NCI-H187 treated with DMSO at 0.1 percent for 48 hours (cell line): ENCODE results near the gene SPAG16.
"Not testable (repeated sequence)": the region's sequence is repeated elsewhere in the genome, so short reads cannot be mapped to it uniquely, and the experiment has no call there.

Source experiments
- DNase-seq: peaks from one replicate; lab custom pipeline; 2025; lab: John Stamatoyannopoulos, UW

Gene SPAG16

GRCh38 chr2:213818436-213818835 lies 534.2 kb downstream of the SPAG16 start:
- no peak for DNase-seq

DNA sequence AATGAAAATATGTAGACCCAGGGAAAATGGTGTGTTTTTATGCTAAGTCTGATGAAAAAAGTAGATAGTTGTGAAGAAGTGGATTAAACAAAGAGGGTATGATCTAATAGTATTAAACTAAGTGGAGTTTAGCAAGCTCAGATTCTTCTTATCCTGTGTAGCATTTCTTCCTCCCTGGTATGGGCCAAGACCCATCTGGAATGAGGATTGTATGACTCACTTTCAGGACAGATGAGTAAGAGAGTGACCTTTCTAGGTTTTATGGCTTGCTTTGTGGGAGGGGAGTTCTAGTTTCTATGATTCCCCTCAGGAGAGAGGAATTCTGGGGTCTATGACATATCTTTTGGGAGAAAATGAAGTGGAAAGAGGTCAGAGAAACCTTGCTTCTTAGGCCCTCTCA lies 550.1 kb downstream of the SPAG16 start:
- no peak for DNase-seq

DNA sequence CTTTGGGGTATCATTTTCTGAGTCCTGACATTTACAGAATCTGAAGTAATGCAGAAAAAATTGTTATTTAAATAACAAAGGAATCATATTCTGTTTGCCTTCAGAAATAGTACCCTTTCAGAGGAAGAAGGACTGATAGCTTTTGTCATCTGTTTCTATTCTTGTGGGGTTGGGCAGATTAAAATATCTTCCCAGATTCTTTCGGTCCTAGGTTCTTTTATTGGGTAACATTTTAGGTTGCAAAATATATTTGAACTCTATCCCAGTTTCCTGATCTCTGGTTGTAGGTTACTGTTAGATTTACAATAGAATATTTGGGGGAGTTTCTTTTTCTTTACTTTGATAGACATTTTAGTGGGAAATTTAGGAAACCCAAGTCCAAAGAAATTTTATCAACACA lies 550.5 kb downstream of the SPAG16 start:
- DNase-seq, result no peak

GRCh38 chr2:213846856-213847255 lies 562.6 kb downstream of the SPAG16 start:
- no peak for DNase-seq

DNA sequence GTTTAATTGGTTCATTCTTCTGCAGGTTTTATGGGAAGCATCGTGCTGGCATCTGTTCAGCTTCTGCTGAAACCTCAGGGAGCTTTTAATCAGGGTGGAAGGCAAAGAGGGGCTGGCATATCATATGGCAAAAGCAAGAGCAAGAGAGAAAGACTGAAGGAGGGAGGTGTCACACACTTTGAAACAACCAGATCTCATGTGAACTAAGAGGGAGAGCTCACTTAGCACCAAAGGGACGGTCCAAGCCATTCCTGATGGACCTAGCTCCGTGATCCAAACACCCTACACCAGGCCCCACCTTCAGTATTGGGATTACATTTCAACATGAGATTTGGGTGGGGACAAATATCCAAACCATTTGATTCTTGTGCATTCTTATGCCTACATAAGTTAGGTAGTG lies 563.1 kb downstream of the SPAG16 start:
- no peak for DNase-seq

DNA sequence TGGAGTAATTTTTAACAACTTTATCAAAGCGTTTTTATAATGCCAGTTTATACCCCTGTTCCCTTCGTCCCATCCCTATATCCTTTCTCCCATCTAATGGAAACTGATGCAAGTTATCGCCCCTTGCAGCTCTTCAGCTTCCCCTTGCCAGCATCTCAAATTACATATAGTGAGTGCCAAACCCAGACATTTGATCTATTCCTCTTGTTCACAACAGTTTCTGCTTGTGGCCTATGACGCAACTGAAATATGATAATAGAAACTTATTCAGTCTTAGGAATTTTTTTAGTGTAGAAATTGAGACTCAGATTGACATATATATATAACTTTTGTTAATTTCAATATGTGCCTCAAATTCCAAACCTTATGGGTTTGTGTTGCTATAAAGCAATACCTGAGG lies 564.4 kb downstream of the SPAG16 start:
- DNase-seq, result no peak

DNA sequence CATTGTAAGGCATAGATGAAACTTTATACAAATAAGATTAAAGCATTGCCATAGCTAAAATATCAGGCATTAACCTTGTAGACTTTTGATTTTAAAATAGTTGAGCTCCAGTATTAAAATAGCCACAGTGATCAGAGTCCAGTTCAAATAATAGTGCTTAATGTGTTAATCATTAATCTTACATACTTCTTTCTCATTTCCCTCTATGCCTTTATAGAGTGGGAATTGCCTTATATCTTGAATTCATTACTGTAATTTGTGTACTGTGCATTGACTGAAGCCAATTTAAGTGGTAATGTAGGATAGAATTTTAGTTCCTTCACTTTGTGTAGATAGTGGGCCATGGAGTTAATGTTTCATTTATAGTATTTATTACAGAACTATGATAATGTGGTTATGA lies 577.4 kb downstream of the SPAG16 start:
- DNase-seq, result no peak

- DNase-seq, result no peak
Observed at GRCh38 chr2:213862407-213863076, 578.3 kb downstream of the SPAG16 start.

DNA sequence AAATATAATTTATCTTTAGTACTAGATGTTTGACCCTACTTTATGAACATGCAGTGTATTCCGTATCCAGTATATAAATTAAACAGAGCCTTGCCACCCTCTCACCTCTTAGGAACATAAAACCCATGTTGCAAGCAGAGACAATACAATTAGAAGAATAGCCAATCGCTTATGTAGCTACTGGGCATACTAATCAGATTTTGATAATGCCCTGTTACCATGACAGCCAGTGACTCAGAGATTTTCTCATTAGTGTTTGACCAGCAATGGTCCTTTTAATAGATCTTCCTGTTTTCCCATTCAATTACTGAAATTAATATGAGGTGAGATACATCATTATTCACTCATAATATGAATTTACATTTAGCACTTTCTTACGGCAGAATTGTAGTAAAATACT lies 579.3 kb downstream of the SPAG16 start:
- no peak for DNase-seq

DNA sequence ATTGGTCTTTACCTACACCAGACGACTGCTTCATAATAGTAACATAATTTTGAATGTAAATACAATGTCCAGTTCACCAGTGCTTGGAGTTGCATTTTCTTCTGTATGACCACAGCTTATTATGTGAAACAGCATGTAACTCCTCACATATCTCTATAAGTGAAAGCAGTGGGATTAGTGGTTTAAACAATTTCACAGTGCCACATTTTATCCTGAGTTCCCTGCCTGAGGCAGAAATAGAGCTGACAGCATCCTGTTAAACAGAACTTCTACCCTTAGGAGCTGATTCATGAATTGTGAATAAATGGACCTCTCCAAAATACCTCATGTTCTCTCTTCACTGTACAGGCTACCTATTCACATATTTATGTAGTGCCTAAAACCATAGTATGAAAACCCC lies 584.3 kb downstream of the SPAG16 start:
- DNase-seq, result no peak

DNA sequence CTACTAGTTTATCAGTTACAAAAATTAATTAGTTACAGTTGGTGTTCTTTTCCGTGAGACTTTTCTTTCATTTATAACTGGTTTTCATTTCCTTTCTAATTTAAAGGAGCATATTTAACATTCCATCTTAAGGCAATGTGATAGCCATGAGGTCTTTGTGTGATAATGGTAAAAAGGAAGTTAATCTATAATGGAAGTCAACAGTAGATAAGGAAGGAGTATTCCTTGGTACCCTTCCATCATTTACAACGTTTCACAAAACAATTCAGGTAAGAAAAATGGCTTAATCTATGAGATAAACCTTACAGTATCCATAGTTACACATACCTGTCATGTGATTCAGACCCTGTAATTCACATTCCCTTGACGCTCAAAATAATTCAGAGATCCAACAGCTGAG lies 601.2 kb downstream of the SPAG16 start:
- no peak for DNase-seq

GRCh38 chr2:213914510-213914909 lies 630.2 kb downstream of the SPAG16 start:
- no peak for DNase-seq

DNA sequence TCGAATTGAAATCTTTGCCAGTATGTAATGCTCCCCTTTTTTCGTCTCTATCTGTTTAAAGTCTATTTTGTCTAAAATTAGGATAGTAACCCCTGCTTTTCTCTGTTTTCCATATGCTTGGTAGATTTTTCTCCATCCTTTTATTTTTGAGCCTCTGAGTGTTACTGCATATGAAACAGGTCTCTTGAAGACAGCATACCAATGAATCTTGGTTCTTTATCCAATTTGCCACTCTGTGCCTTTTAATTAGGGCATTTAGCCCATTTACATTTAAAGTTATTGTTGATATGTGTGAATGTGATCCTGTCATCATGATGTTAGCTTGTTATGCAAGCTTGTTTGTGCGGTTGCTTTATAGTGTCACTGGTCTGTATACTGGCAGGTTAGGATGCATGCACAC lies 635.8 kb downstream of the SPAG16 start:
- no peak for DNase-seq

DNA sequence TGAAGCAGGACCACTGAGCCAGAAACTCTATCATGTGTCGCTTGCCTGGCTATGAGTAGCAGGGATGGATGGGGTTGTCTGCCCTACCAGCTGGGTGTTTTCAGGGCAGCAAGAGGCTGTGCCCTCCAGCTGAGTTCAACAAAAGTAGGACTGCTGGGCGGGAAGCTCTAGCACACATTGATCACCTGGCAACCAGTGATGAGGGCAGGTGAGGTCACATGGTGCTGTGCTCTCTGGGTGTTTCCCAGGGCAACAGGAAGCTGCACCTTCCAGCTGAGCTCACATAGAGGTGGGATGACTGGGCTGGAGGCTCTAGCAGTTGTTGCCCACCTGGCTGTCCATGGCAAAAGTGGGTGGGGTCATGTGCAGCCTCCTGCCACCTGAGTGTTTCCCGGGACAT lies 639.3 kb downstream of the SPAG16 start:
- no peak for DNase-seq

DNA sequence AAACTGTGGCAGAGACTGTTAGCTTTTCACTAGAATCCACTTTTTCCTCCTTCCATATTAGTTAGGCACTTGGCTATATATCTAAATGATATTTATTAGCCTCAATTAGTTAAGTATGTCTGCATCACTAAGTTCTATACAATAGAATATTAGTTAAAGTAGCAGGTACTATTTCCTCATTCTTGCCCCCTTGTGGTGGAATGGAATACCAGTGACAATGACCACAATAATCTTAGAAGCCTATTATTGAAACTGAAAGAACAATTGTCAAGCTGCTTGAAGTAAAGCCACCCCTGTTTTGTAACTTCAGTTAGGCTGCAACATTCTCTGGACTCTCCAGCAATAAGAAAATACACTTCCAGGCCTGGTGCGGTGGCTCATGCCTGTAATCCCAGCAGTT lies 650.3 kb downstream of the SPAG16 start:
- no peak for DNase-seq

DNA sequence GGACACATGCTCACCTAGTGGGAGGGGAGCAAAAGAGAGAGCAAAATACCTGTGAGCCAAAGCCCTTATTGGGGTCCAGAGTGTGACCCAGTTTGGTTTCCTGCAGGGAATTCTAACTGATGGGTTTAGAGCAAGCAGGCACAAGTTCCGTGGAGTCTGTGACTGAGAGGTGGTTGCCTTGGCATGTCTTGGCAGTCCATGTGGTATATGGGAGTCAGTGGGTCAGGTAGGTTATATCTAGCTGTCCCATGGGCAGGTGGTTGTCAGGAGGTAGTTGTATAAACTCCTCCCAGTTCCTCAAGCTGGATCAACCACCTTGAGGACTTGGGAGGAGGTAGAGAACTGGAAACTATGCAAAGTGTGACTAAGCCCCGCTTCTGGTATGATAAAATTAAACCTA lies 673.8 kb downstream of the SPAG16 start:
- no peak for DNase-seq

- no peak for DNase-seq
Observed at GRCh38 chr2:213959589-213959988, 675.3 kb downstream of the SPAG16 start.

- no peak for DNase-seq
Observed at GRCh38 chr2:213971536-213971935, 687.3 kb downstream of the SPAG16 start.

DNA sequence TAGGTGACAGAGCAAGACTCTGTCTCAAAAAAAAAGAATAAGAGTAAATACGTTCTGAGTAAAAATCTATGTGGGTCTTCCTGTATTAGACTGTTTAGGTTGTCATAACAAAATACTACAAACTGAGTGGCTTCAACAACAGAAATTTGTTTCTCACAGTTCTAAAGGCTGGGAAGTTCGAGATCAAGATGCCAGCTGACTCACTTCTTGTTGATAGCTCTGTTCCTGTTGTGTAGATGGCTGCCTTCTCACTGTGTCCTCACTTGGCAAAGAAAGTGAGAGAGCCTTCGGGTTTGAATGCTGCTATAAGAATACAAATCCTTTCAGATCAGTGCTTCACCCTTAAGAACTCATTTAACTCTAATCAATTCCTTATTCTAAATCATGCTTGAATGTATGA lies 696.6 kb downstream of the SPAG16 start:
- no peak for DNase-seq

DNA sequence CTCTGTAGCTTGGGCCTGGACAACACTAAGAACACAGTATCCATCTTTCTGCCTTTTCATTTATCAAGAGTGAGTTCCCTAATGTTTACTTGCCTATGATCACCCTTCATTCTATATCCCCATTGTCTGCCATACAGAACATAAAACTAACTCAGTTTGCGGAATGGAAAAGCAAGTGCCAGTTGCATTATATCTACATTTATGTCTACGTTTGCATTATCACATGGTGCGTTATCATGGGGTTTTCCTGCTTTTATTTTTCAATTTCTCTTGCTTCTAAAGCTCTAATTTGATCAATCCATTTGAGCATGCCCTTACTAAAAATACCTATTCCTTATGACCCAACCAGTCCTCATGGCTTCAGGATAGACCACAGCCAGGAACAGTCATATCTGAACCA lies 704.9 kb downstream of the SPAG16 start:
- no peak for DNase-seq

DNA sequence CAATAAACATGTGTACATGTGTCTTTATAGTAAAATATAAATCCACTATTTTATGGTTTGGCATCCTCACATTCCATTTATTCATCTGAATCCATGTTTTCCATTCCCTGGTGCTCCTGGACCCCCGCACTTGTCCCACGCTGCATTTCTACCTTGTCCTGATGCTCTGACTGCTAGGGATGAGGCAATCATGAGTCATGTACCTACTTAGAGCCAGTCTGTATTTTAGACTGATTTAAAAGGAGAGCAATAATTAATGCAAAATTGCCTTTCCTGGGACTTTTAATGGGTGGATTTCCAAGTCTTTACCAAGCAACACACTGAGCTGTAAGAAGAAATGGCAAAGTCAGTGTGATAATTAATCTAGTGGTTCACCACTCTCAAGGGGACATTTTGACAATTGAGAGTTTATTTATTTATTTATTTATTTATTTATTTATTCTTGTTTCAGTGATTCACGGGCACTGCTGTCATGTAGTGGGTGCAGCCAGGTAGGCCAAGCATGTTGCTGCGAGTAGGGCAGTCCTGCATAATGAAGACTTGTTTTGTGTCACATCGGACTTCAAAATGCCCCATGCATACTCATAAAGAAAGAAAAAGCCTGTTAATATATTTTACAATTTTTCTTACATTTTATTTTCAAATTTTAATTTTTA lies 707.3 kb downstream of the SPAG16 start:
- DNase-seq, result no peak

DNA sequence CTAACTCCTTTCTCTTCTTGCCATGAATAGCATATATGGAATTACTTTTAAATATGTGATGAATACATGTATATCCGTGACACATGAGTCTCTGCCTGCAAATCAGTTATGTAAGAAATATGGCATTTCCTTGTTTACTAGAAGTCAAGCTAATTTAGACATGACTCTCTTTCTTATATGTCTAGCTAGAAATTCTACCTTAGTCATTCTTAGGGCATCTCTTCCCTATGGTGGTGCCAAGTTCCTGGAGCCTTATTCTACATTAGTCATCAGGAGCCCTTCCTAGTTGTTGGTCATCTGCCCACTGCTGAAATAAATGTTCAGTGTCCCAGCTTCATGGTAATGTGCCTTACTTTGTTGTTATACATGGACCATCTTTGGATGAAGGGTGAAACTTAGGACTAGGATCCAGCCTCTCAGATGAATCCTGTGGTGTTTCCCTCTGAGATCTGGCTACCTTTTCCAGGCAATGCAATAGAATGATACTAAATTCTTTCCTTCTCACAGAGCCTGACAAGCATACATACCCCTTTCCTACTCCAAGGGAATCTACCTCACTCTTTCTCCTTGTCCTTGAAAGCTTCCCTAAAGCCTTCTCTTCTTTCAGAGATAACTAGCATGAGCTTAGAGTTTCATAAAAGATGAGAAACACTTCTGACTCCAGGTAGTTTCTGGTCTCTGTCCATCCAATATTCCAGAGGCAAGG lies 711.3 kb downstream of the SPAG16 start:
- DNase-seq, result no peak

- DNase-seq, result not testable (repeated sequence)
Observed at GRCh38 chr2:213998976-213999375, 714.7 kb downstream of the SPAG16 start.

GRCh38 chr2:214004463-214004862 lies 720.2 kb downstream of the SPAG16 start:
- DNase-seq, result no peak
